Measurements from ENCODE around the gene GPR31.

The GPR31 gene

DNA sequence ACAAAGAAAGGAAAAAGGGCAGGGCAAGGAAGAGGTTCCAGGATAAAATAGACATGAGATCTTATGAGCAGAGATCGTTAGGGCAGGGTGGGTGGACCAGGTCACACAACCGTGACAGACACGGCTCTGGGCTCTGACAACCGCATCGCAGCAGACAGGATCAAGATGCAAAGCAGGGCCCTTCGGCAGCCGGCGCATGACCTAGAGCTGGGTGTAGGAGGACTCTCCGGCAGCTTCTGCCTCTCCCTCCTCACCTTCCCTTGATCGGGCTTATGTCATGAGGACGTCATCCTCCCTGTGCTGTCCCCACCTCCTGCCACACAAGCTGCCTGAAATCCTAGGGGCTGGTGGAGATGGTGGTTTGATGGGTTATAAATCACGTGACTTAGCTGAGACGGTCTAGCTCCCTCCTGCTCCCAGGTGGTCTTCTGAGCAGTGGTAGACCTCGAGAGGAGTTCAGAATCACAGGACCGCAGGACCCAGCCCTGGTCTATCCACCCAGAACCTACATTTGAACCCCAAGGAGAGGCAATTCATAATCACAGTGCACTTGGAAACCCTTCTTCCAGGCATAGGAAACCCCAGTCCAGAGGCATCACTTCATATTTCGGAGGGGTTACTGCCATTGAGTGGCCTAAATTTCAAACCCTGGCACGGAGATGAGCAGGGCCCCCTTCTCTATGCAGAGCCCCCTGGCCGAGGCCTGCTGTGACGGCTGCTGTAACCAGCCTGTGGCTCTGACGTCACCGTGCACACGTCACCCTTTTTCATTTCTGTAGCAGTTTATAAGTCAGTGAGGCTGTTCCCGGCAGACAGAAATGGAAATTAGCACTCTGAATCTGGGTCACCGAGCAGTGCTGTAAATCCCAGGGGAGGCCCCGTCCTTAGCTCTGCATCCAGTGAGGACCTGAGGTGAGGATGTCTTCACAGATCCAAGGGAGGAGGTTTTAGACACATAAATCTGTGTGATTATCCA, 43.6 kb downstream of the GPR31 start:
- no peak for DNase-seq (ENCODE audit: extremely low spot score)
- ChIA-PET CTCF (interaction anchor here (0.6 kb wide), 1 partner anchor 487 kb away, joined by 3 read pairs; no protein-coding TSS in a partner anchor), POLR2A (no interaction called here)
- TF ChIP-seq NFRKB (IDR thresholded peaks at IDR 0.05) = no peak
- no peak for TF ChIP-seq CTBP1 (IDR thresholded peaks at IDR 0.05; ENCODE audit: borderline replicate concordance)

DNA sequence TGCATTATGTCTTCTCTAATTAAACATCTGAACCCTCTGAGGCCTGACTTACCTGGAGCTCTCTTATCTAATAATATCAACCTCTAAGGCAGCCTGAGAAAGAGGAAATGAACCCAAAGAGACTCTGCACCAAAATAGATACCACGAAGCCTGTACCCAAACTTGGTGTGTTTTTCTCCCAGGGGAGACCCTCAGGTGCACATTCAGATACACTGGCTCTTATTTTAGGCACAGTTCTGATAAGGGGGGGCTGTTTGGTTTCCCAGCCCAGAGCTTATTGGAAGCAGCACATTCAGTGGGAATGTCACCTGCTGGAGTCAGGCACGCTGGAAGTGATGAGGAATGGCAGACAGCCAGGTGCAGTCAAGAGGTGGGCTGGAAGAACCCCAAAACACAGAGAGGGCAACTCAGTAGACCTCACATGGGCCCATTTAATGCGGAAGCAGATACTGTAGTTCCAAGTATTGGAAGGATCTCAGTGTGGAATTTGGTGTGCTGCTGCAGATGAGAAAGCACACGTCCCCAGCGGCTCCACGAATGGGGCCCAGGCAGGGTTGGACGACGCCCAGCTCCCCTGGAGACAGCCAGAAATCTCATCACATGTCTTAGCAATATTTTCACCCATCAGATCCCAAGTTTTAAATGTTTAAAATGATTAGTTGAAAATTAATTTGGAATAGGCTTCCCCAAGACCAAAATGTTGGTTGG, 44.6 kb downstream of the GPR31 start:
- ChIA-PET POLR2A (no interaction called here), CTCF (no interaction called here)
- TF ChIP-seq NFRKB (IDR thresholded peaks at IDR 0.05) (no peak), FOXA1 (IDR thresholded peaks at IDR 0.05) (no peak), LEF1 (IDR thresholded peaks at IDR 0.05; ENCODE audit: borderline replicate concordance) (no peak)
- no peak for DNase-seq (ENCODE audit: extremely low spot score)

DNA sequence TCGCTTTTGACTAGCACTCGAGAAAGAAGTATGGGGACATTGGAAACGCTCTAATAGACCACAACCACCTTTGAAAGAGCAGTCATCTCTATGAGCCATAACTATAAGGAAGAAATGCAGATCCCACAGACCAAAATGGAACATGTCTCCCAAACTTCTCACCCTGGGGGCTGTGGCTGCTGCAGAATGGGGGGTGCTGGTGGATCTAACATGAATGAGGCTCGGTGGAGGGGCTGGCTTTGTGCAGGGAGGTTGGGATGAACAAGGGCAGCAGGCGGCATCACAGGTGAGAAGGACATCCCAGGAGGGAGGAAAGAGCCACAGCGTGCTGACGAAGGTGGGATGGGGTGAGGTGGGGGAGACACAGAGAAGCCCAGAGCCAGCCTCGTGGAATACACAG, 45.4 kb downstream of the GPR31 start:
- ChIA-PET POLR2A (no interaction called here), CTCF (interaction anchor here (0.6 kb wide), 1 partner anchor 557 kb away, joined by 4 read pairs; no protein-coding TSS in a partner anchor)
- DNase-seq (ENCODE audit: extremely low spot score) = no peak
- TF ChIP-seq SUZ12 (IDR thresholded peaks at IDR 0.05) (no peak), ZNF384 (IDR thresholded peaks at IDR 0.05) (no peak), FOXA1 (IDR thresholded peaks at IDR 0.05) (no peak), SP1 (IDR thresholded peaks at IDR 0.05) (no peak), CTBP1 (IDR thresholded peaks at IDR 0.05; ENCODE audit: borderline replicate concordance) (no peak), FOXM1 (IDR thresholded peaks at IDR 0.05; ENCODE audit: borderline replicate concordance) (no peak), ELF4 (IDR thresholded peaks at IDR 0.05) (no peak), TARDBP (IDR thresholded peaks at IDR 0.05) (no peak), HDGF (IDR thresholded peaks at IDR 0.05; ENCODE audit: borderline replicate concordance) (no peak), NFRKB (IDR thresholded peaks at IDR 0.05) (no peak), LEF1 (IDR thresholded peaks at IDR 0.05; ENCODE audit: borderline replicate concordance) (no peak), ARNT (IDR thresholded peaks at IDR 0.05) (no peak), L3MBTL2 (conservative IDR thresholded peaks at IDR 0.05) (no peak), FOXK2 (IDR thresholded peaks at IDR 0.05) (no peak)
- TF ChIP-seq, protein P1, sequence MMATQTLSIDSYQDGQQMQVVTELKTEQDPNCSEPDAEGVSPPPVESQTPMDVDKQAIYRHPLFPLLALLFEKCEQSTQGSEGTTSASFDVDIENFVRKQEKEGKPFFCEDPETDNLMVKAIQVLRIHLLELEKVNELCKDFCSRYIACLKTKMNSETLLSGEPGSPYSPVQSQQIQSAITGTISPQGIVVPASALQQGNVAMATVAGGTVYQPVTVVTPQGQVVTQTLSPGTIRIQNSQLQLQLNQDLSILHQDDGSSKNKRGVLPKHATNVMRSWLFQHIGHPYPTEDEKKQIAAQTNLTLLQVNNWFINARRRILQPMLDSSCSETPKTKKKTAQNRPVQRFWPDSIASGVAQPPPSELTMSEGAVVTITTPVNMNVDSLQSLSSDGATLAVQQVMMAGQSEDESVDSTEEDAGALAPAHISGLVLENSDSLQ (IDR thresholded peaks at IDR 0.05) = no peak

DNA sequence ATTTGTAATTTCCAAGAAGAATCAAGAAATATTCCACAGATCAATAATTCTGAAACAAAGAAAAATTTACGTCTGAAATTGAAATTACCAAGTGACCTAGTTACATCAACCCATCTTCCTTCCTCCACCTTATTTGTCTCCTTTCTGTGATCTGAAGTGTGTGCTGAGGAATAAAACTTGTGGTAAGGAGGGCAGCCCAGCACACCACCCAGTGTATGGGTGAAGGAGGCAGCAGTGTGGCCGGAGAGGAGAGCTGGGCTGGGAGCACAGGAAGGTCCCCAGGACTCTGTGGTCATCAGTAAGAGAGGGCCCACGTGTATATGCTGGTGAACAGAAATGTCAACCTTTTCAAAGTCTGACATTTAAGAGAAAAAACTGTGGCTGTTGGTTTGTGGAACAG, 46.2 kb downstream of the GPR31 start:
- CTCF ChIA-PET = interaction anchor here (0.6 kb wide), 1 partner anchor 556 kb away, joined by 4 read pairs; no protein-coding TSS in a partner anchor
- TF ChIP-seq ARNT (IDR thresholded peaks at IDR 0.05) (no peak), ZNF384 (IDR thresholded peaks at IDR 0.05) (no peak), FOXA1 (IDR thresholded peaks at IDR 0.05) (no peak), SUZ12 (IDR thresholded peaks at IDR 0.05) (no peak)
- POLR2A ChIA-PET = no interaction called here
- no peak for DNase-seq (ENCODE audit: extremely low spot score)

DNA sequence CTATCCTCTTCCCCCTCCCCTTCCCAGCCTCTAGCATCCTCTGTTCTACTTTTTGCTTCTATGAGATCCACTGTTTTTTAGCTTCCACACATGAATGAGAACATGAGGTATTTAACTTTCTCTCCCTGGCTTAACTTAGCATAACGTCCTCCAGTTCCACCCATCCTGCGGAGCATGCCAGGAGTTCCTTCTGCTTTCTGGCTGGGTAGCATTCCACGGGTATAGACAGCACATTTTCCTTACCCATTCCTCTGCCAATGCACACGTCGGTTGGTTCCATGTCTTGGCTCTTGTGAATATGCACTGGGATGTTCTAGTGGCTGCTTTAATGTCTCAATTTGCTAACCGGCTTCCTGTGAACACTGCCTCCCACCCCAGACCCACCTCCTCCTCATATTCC, 48.1 kb downstream of the GPR31 start:
- no peak for TF ChIP-seq BHLHE40 (IDR thresholded peaks at IDR 0.05; ENCODE audit: borderline replicate concordance)
- TF ChIP-seq SUZ12 (IDR thresholded peaks at IDR 0.05) = no peak
- TF ChIP-seq TARDBP (IDR thresholded peaks at IDR 0.05) = no peak
- no peak for TF ChIP-seq HDGF (IDR thresholded peaks at IDR 0.05; ENCODE audit: borderline replicate concordance)
- no peak for TF ChIP-seq FOXA1 (IDR thresholded peaks at IDR 0.05)
- TF ChIP-seq FOXK2 (IDR thresholded peaks at IDR 0.05) = no peak
- no peak for TF ChIP-seq ZNF384 (IDR thresholded peaks at IDR 0.05)
- no peak for TF ChIP-seq ARNT (IDR thresholded peaks at IDR 0.05)

DNA sequence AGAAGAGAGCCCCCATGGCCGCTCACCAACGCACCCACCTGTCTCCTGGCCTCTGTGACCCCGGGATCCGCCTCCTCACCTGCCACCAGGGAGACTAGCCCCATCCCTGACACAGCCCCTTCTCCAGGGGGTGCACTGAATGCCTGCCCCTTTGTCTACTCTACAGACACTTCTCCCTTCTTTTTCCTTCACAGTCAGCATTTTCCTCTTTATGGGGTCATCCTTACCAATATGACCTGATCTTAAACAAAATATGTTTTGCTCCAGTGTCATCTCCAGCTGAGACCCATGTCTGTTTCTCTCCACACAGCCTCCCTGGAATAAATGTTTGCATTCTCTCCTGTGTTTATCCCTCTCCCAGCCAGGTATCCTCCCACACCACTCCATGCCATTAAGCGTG, 49.5 kb downstream of the GPR31 start:
- TF ChIP-seq NFRKB (IDR thresholded peaks at IDR 0.05) (no peak), CTBP1 (IDR thresholded peaks at IDR 0.05; ENCODE audit: borderline replicate concordance) (no peak), ZNF384 (IDR thresholded peaks at IDR 0.05) (no peak), LEF1 (IDR thresholded peaks at IDR 0.05; ENCODE audit: borderline replicate concordance) (no peak)
- TF ChIP-seq, protein P1 (IDR thresholded peaks at IDR 0.05) = no peak
- ChIA-PET POLR2A (no interaction called here), CTCF (no interaction called here)
- no peak for DNase-seq (ENCODE audit: extremely low spot score)

More for the DNA sequence above, 48.1 kb downstream of the GPR31 start:
- ChIA-PET CTCF (no interaction called here), POLR2A (no interaction called here)
- no peak for DNase-seq (ENCODE audit: extremely low spot score)

DNA sequence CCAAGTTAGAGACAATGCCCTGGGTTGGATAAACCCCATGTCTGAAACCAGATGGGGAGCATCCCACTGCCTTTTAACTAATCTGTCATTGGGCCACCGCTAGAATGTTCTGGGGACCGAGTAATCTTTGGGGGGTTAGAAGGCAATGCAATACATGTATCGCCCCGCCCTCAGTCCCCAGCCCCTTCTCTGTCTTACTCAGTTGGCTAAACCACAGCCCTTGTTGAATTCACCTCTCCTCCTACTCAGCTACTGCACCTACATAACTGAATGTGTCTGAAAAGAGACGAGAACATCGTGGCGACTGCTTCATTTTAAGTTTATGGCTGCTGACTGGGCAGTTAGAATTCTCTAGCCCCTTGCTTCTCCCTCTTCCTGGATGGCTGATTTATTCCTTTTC, 50.0 kb downstream of the GPR31 start:
- TF ChIP-seq SUZ12 (IDR thresholded peaks at IDR 0.05) = no peak
- TF ChIP-seq BHLHE40 (IDR thresholded peaks at IDR 0.05; ENCODE audit: borderline replicate concordance) = no peak
- TF ChIP-seq, protein P1 (IDR thresholded peaks at IDR 0.05) = no peak
- no peak for TF ChIP-seq NFRKB (IDR thresholded peaks at IDR 0.05)
- ChIA-PET CTCF (no interaction called here), POLR2A (no interaction called here)
- no peak for DNase-seq (ENCODE audit: extremely low spot score)

Measured in HEK293T (cell line).